HG02870 (cell line): ENCODE measurements around the gene OR5D16.
"Not testable (repeated sequence)": the region's sequence is repeated elsewhere in the genome, so short reads cannot be mapped to it uniquely, and the experiment has no call there.

Experiments used
- ATAC-seq: cut with Tn5 transposase; IDR thresholded peaks from one replicate; pipeline ENCODE4 v1.9.1; 2021; ENCODE audit warnings: mild to moderate bottlenecking, moderate library complexity; ENCODE audit not compliant: unreplicated experiment

OR5D16 gene

GRCh38 chr11:55838452-55838851 is at the start of gene OR5D16:
OR5D16 (plus strand) TSS chr11:55838752; CDS start chr11:55838752, 0 bp downstream.
- ATAC-seq, result no peak

DNA sequence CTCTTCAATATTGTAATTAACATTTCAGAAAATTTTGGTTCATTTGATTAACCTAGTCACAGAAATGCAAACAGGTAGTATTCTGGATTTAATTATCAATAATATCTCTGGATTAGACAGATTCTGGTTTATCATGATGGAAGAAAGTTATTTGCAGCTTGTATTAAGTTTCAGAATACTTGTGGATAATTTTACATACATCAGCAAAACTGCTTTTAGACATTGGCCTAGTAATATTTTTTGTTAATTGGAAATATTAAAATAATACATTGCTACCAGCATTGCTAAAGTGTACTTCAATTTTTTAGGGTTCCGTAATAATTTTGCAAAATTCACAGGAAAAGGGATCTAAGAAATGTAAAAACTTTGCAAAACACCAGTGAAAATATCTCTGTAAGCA is 46.9 kb upstream of the OR5D16 start:
- ATAC-seq, result no peak

DNA sequence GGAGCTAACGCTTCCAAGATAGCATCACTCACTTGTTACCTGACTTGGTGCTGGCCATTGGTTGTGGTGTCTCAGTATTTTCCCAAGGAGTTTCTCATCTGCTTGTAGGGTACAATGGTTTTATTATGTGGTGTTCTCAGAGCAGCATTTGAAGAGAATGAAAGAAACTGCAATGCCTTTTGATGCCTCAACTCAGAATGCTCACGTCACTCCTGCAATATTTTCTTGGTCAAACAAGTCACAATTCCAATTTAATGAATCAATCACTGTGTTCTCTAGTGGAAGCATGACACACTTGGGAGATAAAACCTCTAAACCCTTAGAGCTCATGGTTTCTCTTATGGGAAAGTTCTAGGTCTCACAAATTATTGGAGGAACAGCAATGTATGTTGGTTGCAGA is 45.2 kb upstream of the OR5D16 start:
- no peak for ATAC-seq

DNA sequence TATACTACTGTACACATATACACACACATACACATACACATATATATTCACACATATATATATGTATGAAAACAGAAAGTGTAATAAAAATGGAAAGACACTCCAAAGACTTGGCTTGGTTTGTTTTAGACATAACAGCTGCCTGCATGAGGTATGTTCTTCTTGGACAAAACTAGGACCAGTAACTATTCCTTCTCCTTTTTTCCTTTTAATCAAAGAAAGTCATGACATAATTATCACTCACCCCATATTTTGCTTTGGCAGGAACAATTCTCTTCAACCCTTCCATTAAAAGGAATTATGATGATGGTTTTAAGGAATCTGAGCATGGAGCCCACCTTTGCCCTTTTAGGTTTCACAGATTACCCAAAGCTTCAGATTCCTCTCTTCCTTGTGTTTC is 43.3 kb upstream of the OR5D16 start, which contains the start of gene OR5D14:
OR5D14 (plus strand) TSS at position 301 of the 400 bp plus-strand sequence; CDS start at position 301, 0 bp downstream.
- ATAC-seq, result no peak

- no peak for ATAC-seq
Measured at GRCh38 chr11:55806248-55806647, 32.3 kb upstream of the OR5D16 start.

GRCh38 chr11:55811067-55811466 is 27.5 kb upstream of the OR5D16 start, which contains the start of gene OR5L1:
OR5L1 (plus strand) TSS chr11:55811367; CDS start chr11:55811467, 100 bp downstream.
- no peak for ATAC-seq

- ATAC-seq, result no peak
Measured at GRCh38 chr11:55819330-55819729, 19.2 kb upstream of the OR5D16 start, which contains the start of gene OR5D18. OR5D18 (plus strand) TSS chr11:55819630; CDS start chr11:55819630, 0 bp downstream.

GRCh38 chr11:55826919-55827318 is 11.6 kb upstream of the OR5D16 start, which contains the start of gene OR5L2:
OR5L2 (plus strand) TSS chr11:55827219; CDS start chr11:55827219, 0 bp downstream.
- ATAC-seq, result no peak

- ATAC-seq, result no peak
Measured at GRCh38 chr11:55847453-55847852, 8.9 kb downstream of the OR5D16 start.

- ATAC-seq, result no peak
Measured at GRCh38 chr11:55849037-55849436, 10.5 kb downstream of the OR5D16 start.

GRCh38 chr11:55852141-55852540 is 13.6 kb downstream of the OR5D16 start:
- ATAC-seq, result no peak

GRCh38 chr11:55854704-55855103 is 16.2 kb downstream of the OR5D16 start:
- no peak for ATAC-seq

GRCh38 chr11:55867354-55867753 is 28.8 kb downstream of the OR5D16 start:
- ATAC-seq, result not testable (repeated sequence)

- not testable (repeated sequence) for ATAC-seq
Measured at GRCh38 chr11:55872731-55873130, 34.2 kb downstream of the OR5D16 start.

- ATAC-seq, result not testable (repeated sequence)
Measured at GRCh38 chr11:55873146-55873545, 34.6 kb downstream of the OR5D16 start.

GRCh38 chr11:55882997-55883396 is 44.4 kb downstream of the OR5D16 start, which contains the start of gene TRIM51:
TRIM51 (plus strand) TSS chr11:55883297; CDS start chr11:55885429, 2,132 bp downstream.
- not testable (repeated sequence) for ATAC-seq

DNA sequence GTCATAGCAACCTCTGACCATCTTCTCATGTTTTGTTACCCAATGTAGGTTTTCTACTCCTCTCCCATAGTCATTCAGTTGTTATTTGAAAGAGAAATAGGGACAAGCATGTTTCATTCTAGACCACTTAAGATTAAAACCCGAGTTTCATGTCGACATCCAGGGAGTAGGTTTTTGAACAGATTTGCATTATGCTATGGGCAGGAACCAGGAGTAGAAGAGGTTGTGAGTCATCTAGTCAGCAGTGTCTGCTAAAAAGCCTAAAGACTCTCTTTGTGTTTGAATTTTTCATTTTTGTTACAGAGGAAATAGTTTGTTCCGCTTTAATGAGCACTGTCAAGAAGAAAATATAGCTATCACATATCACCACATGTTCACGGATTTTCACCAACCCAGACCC is 46.4 kb downstream of the OR5D16 start:
- ATAC-seq, result not testable (repeated sequence)

GRCh38 chr11:55885481-55885880 is 46.9 kb downstream of the OR5D16 start:
- ATAC-seq, result not testable (repeated sequence)
